Measurements from ENCODE around the gene KCTD10. TPM values are rescaled to one million over a fixed set of nuclear protein-coding genes. Genes with fewer than 3 reads are reported as not detected.

KCTD10 gene
- total RNA-seq, 1 experiment from 2014 or later: 56.7 TPM

DNA sequence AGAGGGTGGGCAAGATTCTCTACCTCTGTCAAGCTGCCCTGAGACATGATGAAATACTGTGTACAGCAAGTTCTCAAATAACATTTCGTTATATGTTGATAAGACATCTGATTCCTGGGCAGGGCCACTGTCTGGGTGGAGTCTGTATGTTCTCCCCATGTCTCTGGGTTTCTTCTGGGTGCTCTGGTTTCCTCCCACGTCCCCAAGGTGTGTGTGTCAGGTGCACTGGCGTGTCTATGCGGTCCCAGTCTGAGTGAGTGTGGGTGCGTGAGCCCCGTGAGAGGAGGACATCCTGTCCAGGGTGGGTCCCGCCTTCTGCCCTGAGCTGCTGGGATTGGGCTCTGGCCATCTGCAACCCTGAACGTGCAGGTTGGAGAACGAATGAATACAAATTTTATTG lies 29.6 kb downstream of the KCTD10 start:
- CTCF ChIA-PET: interaction anchor here (0.6 kb wide), 1 partner anchor 625 kb away, joined by 3 read pairs; no protein-coding TSS in a partner anchor
- no peaks in the 10 kb centered on the region for H3K9me3 Mint-ChIP-seq (ENCODE audit: low read depth, unreplicated experiment)
- H3K4me3 Mint-ChIP-seq (ENCODE audit: low read depth, unreplicated experiment): no peak overlapping the region
- no peaks in the 10 kb centered on the region for H3K4me1 Mint-ChIP-seq (ENCODE audit: low read depth, unreplicated experiment)
- no peaks in the 10 kb centered on the region for H3K27me3 Mint-ChIP-seq (ENCODE audit: unreplicated experiment)
- no TSS peak for BruUV-seq (replicated peaks)
- peaks cover 8% of the 10 kb centered on the region for H3K36me3 Mint-ChIP-seq (ENCODE audit: insufficient read depth, unreplicated experiment)
- intact Hi-C loops (cut with micrococcal nuclease; ENCODE audit: unreplicated experiment): no loop called here
- no peak overlapping the region for H3K27ac Mint-ChIP-seq (ENCODE audit: unreplicated experiment)
- no peak for DNase-seq
- TF ChIP-seq, protein P1, sequence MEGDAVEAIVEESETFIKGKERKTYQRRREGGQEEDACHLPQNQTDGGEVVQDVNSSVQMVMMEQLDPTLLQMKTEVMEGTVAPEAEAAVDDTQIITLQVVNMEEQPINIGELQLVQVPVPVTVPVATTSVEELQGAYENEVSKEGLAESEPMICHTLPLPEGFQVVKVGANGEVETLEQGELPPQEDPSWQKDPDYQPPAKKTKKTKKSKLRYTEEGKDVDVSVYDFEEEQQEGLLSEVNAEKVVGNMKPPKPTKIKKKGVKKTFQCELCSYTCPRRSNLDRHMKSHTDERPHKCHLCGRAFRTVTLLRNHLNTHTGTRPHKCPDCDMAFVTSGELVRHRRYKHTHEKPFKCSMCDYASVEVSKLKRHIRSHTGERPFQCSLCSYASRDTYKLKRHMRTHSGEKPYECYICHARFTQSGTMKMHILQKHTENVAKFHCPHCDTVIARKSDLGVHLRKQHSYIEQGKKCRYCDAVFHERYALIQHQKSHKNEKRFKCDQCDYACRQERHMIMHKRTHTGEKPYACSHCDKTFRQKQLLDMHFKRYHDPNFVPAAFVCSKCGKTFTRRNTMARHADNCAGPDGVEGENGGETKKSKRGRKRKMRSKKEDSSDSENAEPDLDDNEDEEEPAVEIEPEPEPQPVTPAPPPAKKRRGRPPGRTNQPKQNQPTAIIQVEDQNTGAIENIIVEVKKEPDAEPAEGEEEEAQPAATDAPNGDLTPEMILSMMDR (IDR thresholded peaks at IDR 0.05; ENCODE audit: unreplicated experiment): no peak

DNA sequence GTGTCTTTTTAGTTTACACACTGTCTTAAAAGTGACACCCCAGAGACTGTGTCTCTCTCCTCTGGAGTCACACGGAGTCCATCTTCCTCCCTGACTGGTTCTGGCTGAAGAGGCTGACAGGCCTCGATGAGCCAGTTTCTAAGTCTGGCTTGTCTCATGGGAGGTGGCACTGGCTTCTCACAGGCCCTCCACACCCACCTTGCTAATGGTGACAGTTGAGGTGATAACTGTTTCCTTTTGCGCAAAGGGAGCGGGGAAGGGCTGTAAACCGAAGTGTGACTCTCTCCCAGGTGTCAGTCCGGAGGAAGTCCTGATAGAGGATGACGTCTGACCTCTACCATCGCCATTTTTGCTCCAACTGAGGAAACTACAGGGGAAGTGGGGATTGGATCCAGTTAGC lies 30.2 kb downstream of the KCTD10 start:
- peaks cover 4% of the 10 kb centered on the region for H3K36me3 Mint-ChIP-seq (ENCODE audit: insufficient read depth, unreplicated experiment)
- H3K4me3 Mint-ChIP-seq (ENCODE audit: low read depth, unreplicated experiment): no peak overlapping the region
- no peak for DNase-seq
- no peaks in the 10 kb centered on the region for H3K27me3 Mint-ChIP-seq (ENCODE audit: unreplicated experiment)
- H3K27ac Mint-ChIP-seq (ENCODE audit: unreplicated experiment): no peak overlapping the region
- BruUV-seq (replicated peaks): no TSS peak
- no peaks in the 10 kb centered on the region for H3K9me3 Mint-ChIP-seq (ENCODE audit: low read depth, unreplicated experiment)
- no peaks in the 10 kb centered on the region for H3K4me1 Mint-ChIP-seq (ENCODE audit: low read depth, unreplicated experiment)
- TF ChIP-seq, protein P1 (IDR thresholded peaks at IDR 0.05; ENCODE audit: unreplicated experiment): no peak
- CTCF ChIA-PET: no interaction called here
- intact Hi-C loops (cut with micrococcal nuclease; ENCODE audit: unreplicated experiment): no loop called here

DNA sequence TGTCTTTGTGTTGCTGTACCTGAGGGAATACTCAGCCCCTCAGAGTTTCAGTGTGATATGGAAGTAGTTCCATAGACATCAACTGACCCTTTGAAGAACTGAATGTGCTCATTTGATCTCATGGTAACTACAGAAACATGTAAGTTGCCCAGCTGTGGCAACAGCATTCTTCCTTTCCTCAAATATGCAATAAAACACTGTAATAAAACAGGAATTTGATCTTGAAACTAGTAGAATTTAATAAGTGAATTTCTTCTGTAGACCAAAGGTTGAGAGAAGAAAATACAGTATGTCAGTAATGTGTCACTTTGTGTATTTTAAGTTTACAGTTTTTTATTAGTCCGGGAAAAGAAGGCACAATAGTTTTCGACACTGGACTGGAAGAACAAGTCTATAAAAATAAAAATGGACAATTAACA lies 31.9 kb downstream of the KCTD10 start:
- TF ChIP-seq, protein P1 (IDR thresholded peaks at IDR 0.05; ENCODE audit: unreplicated experiment): no peak
- no peak for DNase-seq
- CTCF ChIA-PET: no interaction called here
- Mint-ChIP-seq H3K9me3 (ENCODE audit: low read depth, unreplicated experiment) (no peaks in the 10 kb centered on the region), H3K27ac (ENCODE audit: unreplicated experiment) (no peak overlapping the region), H3K27me3 (ENCODE audit: unreplicated experiment) (no peaks in the 10 kb centered on the region), H3K36me3 (ENCODE audit: insufficient read depth, unreplicated experiment) (no peaks in the 10 kb centered on the region), H3K4me3 (ENCODE audit: low read depth, unreplicated experiment) (no peak overlapping the region), H3K4me1 (ENCODE audit: low read depth, unreplicated experiment) (no peaks in the 10 kb centered on the region)
- BruUV-seq (replicated peaks): no TSS peak
- intact Hi-C loops (cut with micrococcal nuclease; ENCODE audit: unreplicated experiment): no loop called here

DNA sequence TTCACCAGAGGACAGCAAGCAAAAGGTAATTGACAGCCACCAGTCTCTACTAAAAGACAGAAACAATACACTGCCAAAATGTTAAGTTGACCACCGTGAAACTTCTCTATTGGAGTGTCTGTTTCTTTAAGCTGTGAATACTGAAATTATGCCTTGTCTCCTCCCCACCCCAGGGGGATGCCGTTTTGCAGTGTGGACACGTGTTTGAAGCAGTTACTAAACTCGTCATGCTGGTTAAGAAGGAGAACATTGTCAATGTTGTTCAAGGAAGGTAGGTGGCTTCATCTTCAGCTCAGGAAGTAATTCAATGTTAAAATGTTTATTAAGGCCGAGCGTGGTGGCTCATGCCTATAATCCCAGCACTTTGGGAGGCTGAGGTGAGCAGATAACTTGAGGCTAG lies 32.8 kb downstream of the KCTD10 start:
- CTCF ChIA-PET: interaction anchor here (1.4 kb wide), 1 partner anchor 12 kb away, joined by 6 read pairs; no protein-coding TSS in a partner anchor
- H3K9me3 Mint-ChIP-seq (ENCODE audit: low read depth, unreplicated experiment): no peaks in the 10 kb centered on the region
- H3K4me3 Mint-ChIP-seq (ENCODE audit: low read depth, unreplicated experiment): no peak overlapping the region
- H3K27ac Mint-ChIP-seq (ENCODE audit: unreplicated experiment): no peak overlapping the region
- TF ChIP-seq, protein P1 (IDR thresholded peaks at IDR 0.05; ENCODE audit: unreplicated experiment): no peak
- no peaks in the 10 kb centered on the region for H3K36me3 Mint-ChIP-seq (ENCODE audit: insufficient read depth, unreplicated experiment)
- DNase-seq: no peak
- no peaks in the 10 kb centered on the region for H3K4me1 Mint-ChIP-seq (ENCODE audit: low read depth, unreplicated experiment)
- no TSS peak for BruUV-seq (replicated peaks)
- no peaks in the 10 kb centered on the region for H3K27me3 Mint-ChIP-seq (ENCODE audit: unreplicated experiment)
- intact Hi-C loops (cut with micrococcal nuclease; ENCODE audit: unreplicated experiment): no loop called here
